Parathyroid adenoma (tissue), 2 donors: ENCODE measurements around the gene TRNT1.

ENCODE experiments used
- H2AFZ ChIP-seq: fragments of 300-600 bp; sonication (generic); one replicate; pipeline ENCODE4 v1.7.0; 2017; ENCODE audit warnings: antibody characterized with exemption, mild to moderate bottlenecking
- H3K27ac ChIP-seq: fragments of 300-600 bp; sonication (generic); one replicate; pipeline ENCODE4 v1.7.0; 2017
- H3K27me3 ChIP-seq: fragments of 300-600 bp; sonication (generic); one replicate; pipeline ENCODE4 v1.7.0; 2017; ENCODE audit warnings: low read length; ENCODE audit not compliant: control insufficient read depth, insufficient read depth
- H3K36me3 ChIP-seq: fragments of 300-600 bp; sonication (generic); one replicate; pipeline ENCODE4 v1.7.0; 2017; ENCODE audit warnings: low read length; ENCODE audit not compliant: control insufficient read depth, insufficient read depth
- H3K4me1 ChIP-seq: fragments of 300-600 bp; sonication (generic); one replicate; pipeline ENCODE4 v1.7.0; 2017; ENCODE audit warnings: control low read depth
- H3K4me2 ChIP-seq: fragments of 300-600 bp; sonication (generic); one replicate; pipeline ENCODE4 v1.7.0; 2017; ENCODE audit warnings: low read length
- H3K4me3 ChIP-seq: fragments of 300-600 bp; sonication (generic); one replicate; pipeline ENCODE4 v1.7.0; 2017; ENCODE audit warnings: low read depth, low read length
- H3K79me2 ChIP-seq: fragments of 300-600 bp; sonication (generic); one replicate; pipeline ENCODE4 v1.7.0; 2017; ENCODE audit warnings: control low read depth
- H3K9ac ChIP-seq: fragments of 300-600 bp; sonication (generic); one replicate; pipeline ENCODE4 v1.7.0; 2017; ENCODE audit warnings: mild to moderate bottlenecking
- H3K9me3 ChIP-seq: fragments of 300-600 bp; sonication (generic); one replicate; pipeline ENCODE4 v1.7.0; 2017; ENCODE audit warnings: low read length; ENCODE audit not compliant: control insufficient read depth
- CTCF ChIP-seq: fragments of 300-600 bp; sonication (generic); IDR thresholded peaks from one replicate; pipeline ENCODE4 v1.7.0; 2017; ENCODE audit warnings: antibody characterized with exemption, mild to moderate bottlenecking
- donor health status: primary hyperparathyroidism.

Gene TRNT1

GRCh38 chr3:3089017-3089416 lies 37.7 kb upstream of the TRNT1 start:
- H3K4me3 ChIP-seq = no peak overlapping the region
- no peaks in the 10 kb centered on the region for H3K27me3 ChIP-seq
- no peak for TF ChIP-seq CTCF
- H3K4me2 ChIP-seq = no peak overlapping the region
- no peak overlapping the region for H2AFZ ChIP-seq
- H3K9ac ChIP-seq = no peak overlapping the region
- no peaks in the 10 kb centered on the region for H3K79me2 ChIP-seq
- no peaks in the 10 kb centered on the region for H3K36me3 ChIP-seq
- H3K4me1 ChIP-seq = no peaks in the 10 kb centered on the region
- no peak overlapping the region for H3K27ac ChIP-seq
- H3K9me3 ChIP-seq = no peaks in the 10 kb centered on the region

GRCh38 chr3:3097958-3098357 lies 28.8 kb upstream of the TRNT1 start:
- no peaks in the 10 kb centered on the region for H3K36me3 ChIP-seq
- no peaks in the 10 kb centered on the region for H3K9me3 ChIP-seq
- no peaks in the 10 kb centered on the region for H3K79me2 ChIP-seq
- peak overlapping the region; percentile 77 for H3K27ac ChIP-seq
- H2AFZ ChIP-seq = peak overlapping the region; percentile 76
- H3K27me3 ChIP-seq = no peaks in the 10 kb centered on the region
- H3K4me1 ChIP-seq = peaks cover 16% of the 10 kb centered on the region
- no peak overlapping the region for H3K9ac ChIP-seq
- no peak for TF ChIP-seq CTCF
- peak overlapping the region; percentile 64 for H3K4me2 ChIP-seq
- peak overlapping the region; percentile 33 for H3K4me3 ChIP-seq

- H3K79me2 ChIP-seq = no peaks in the 10 kb centered on the region
- no peaks in the 10 kb centered on the region for H3K9me3 ChIP-seq
- peaks cover 22% of the 10 kb centered on the region for H3K4me1 ChIP-seq
- no peak overlapping the region for H3K27ac ChIP-seq
- H3K4me2 ChIP-seq = no peak overlapping the region
- H2AFZ ChIP-seq = no peak overlapping the region
- no peaks in the 10 kb centered on the region for H3K36me3 ChIP-seq
- no peak overlapping the region for H3K9ac ChIP-seq
- H3K27me3 ChIP-seq = no peaks in the 10 kb centered on the region
- TF ChIP-seq CTCF = no peak
- H3K4me3 ChIP-seq = no peak overlapping the region
Observed at GRCh38 chr3:3101660-3102458, 24.9 kb upstream of the TRNT1 start.

GRCh38 chr3:3102751-3103150 lies 24.0 kb upstream of the TRNT1 start:
- no peak overlapping the region for H3K27ac ChIP-seq
- H3K36me3 ChIP-seq = no peaks in the 10 kb centered on the region
- TF ChIP-seq CTCF = no peak
- no peak overlapping the region for H3K4me2 ChIP-seq
- H3K27me3 ChIP-seq = no peaks in the 10 kb centered on the region
- no peak overlapping the region for H3K9ac ChIP-seq
- H3K9me3 ChIP-seq = no peaks in the 10 kb centered on the region
- no peak overlapping the region for H3K4me3 ChIP-seq
- H2AFZ ChIP-seq = no peak overlapping the region
- H3K4me1 ChIP-seq = peaks cover 14% of the 10 kb centered on the region
- no peaks in the 10 kb centered on the region for H3K79me2 ChIP-seq

GRCh38 chr3:3105246-3105645 lies 21.5 kb upstream of the TRNT1 start:
- Histone ChIP-seq H3K36me3 (no peaks in the 10 kb centered on the region), H2AFZ (peak overlapping the region; percentile 12), H3K9ac (no peak overlapping the region), H3K79me2 (no peaks in the 10 kb centered on the region), H3K4me2 (no peak overlapping the region), H3K4me3 (no peak overlapping the region), H3K4me1 (peaks cover 13% of the 10 kb centered on the region), H3K27ac (no peak overlapping the region), H3K9me3 (no peaks in the 10 kb centered on the region), H3K27me3 (no peaks in the 10 kb centered on the region)
- TF ChIP-seq CTCF = no peak
